Testis (tissue), 3 donors: Measurements from ENCODE around the gene WIPF2. TPM values are rescaled to one million over a fixed set of nuclear protein-coding genes. Genes with fewer than 3 reads are reported as not detected.
A peak's percentile ranks its signal among the peaks of the same experiment; 100 is the strongest.

Experiments
- DNase-seq: peaks from one replicate; pipeline ENCODE4 v3.0.0-alpha.2; 2019
- H3K27ac ChIP-seq, 2 donors: fragments of 200-600 bp; sonication (generic); one replicate each; pipeline ENCODE4 v1.5.1; 2019
- H3K27me3 ChIP-seq: fragments of 200-600 bp; sonication (generic); one replicate; pipeline ENCODE4 v1.5.1; 2019
- H3K36me3 ChIP-seq: fragments of 200-600 bp; sonication (generic); one replicate; pipeline ENCODE4 v1.5.1; 2017; ENCODE audit warnings: low read depth; ENCODE audit errors: missing control alignments
- H3K4me1 ChIP-seq: fragments of 200-600 bp; sonication (generic); one replicate; pipeline ENCODE4 v1.5.1; 2019
- H3K4me3 ChIP-seq, 2 donors: fragments of 200-600 bp; sonication (generic); one replicate each; pipeline ENCODE4 v1.5.1; 2017 to 2019
- H3K9me3 ChIP-seq: fragments of 200-600 bp; sonication (generic); one replicate; pipeline ENCODE4 v1.5.1; 2017
- CTCF ChIP-seq, 3 experiments: fragments of 450-650 bp in 2 of 3; fragments of 200-600 bp in 1 of 3; sonication (generic) in 1 of 3; IDR thresholded peaks; one replicate each; pipeline ENCODE4 v1.5.1; 2016 to 2019; ENCODE audit warnings: antibody characterized with exemption in 3 of 3, mild to moderate bottlenecking in 2 of 3, moderate library complexity in 1 of 3
- POLR2A ChIP-seq: fragments of 450-650 bp; IDR thresholded peaks from one replicate; pipeline ENCODE4 v1.6.1; 2017; ENCODE audit warnings: antibody characterized with exemption, mild to moderate bottlenecking, moderate library complexity
- WGBS, 2 donors: methylation state at CpG; one replicate each; pipeline ENCODE4 v1.1.5; 2018; 5-methylcytosine and 5-hydroxymethylcytosine counted together
- intact Hi-C: fragments of 100-400 bp; cut with DNase I; formaldehyde crosslinking; loops from one replicate; pipeline ENCODE4 v1.15.1; 2023; ENCODE audit warnings: low total_unique reads
- polyA plus RNA-seq: library from polyadenylated mRNA; stranded (reverse); fragments of 350-450 nt; fragmentation: Illumina TruSeq; extraction: RNeasy Lipid Tissue Mini Kit (QIAGEN cat#74804); gene quantifications from one replicate; pipeline ENCODE4 v1.2.3, GENCODE V29; 2014; ENCODE audit warnings: low read depth, low replicate concordance; ENCODE audit not compliant: insufficient read depth
- total RNA-seq, 2 donors: library from RNA; depleted of rRNA; stranded (reverse); fragments of >200 nt; gene quantifications; one replicate each; pipeline ENCODE4 v1.2.3, GENCODE V29; 2016

WIPF2 gene
- total and polyA plus RNA-seq, 3 donors from 2014 or later, result 16.4 to 21.1 (median 20.1) TPM

- Histone ChIP-seq H3K27ac (no peak overlapping the region), H3K36me3 (no peaks in the 10 kb centered on the region), H3K9me3 (no peaks in the 10 kb centered on the region), H3K4me3 (peak overlapping the region; percentile 0 to 100), H3K27me3 (no peaks in the 10 kb centered on the region), H3K4me1 (peaks cover 60% of the 10 kb centered on the region)
- 45 to 53% methylated on average over 3 to 9 of the region's 9 CpGs for WGBS, 2 donors
- TF ChIP-seq CTCF (IDR thresholded peaks at IDR 0.05) (no peak), POLR2A (no peak)
- intact Hi-C loops, result no loop called here
- DNase-seq, result no peak
These were observed 96.8 kb downstream of the WIPF2 start for GRCh38 chr17:40315678-40316570.

- 13 to 15% methylated on average over 15 to 38 of the region's 38 CpGs for WGBS, 2 donors
- no peaks in the 10 kb centered on the region for H3K36me3 ChIP-seq
- DNase-seq, result no peak
- peak overlapping the region; percentile 50 to 96 for H3K27ac ChIP-seq
- H3K4me1 ChIP-seq, result peaks cover 60% of the 10 kb centered on the region
- intact Hi-C loops, result no loop called here
- no peaks in the 10 kb centered on the region for H3K27me3 ChIP-seq
- no peaks in the 10 kb centered on the region for H3K9me3 ChIP-seq
- peak overlapping the region; percentile 0 to 100 for H3K4me3 ChIP-seq
- no peak for TF ChIP-seq POLR2A
- no peak for TF ChIP-seq CTCF (IDR thresholded peaks at IDR 0.05)
These were observed 97.7 kb downstream of the WIPF2 start for GRCh38 chr17:40316571-40317344.

- WGBS, 2 donors, result 0 to 3% methylated on average over 6 of the region's 6 CpGs
- no peaks in the 10 kb centered on the region for H3K27me3 ChIP-seq
- H3K4me3 ChIP-seq, result peak overlapping the region; percentile 98 to 100
- TF ChIP-seq POLR2A (no peak), CTCF (IDR thresholded peaks at IDR 0.05) (peak; percentile 9 to 39 (median 23))
- H3K4me1 ChIP-seq, result peaks cover 60% of the 10 kb centered on the region
- intact Hi-C loops, result no loop called here
- no peak for DNase-seq
- no peaks in the 10 kb centered on the region for H3K9me3 ChIP-seq
- no peaks in the 10 kb centered on the region for H3K36me3 ChIP-seq
- peak overlapping the region; percentile 50 to 96 for H3K27ac ChIP-seq
These were observed 98.3 kb downstream of the WIPF2 start for GRCh38 chr17:40317345-40317873.

- Histone ChIP-seq H3K36me3 (no peaks in the 10 kb centered on the region), H3K27me3 (no peaks in the 10 kb centered on the region), H3K27ac (peak overlapping the region; percentile 95 to 96), H3K9me3 (no peaks in the 10 kb centered on the region), H3K4me1 (peaks cover 62% of the 10 kb centered on the region), H3K4me3 (peak overlapping the region; percentile 98 to 100)
- TF ChIP-seq POLR2A (peak; percentile 38), CTCF (IDR thresholded peaks at IDR 0.05) (no peak)
- intact Hi-C loops, result no loop called here
- peak; percentile 99 for DNase-seq
- 0% methylated on average over 6 to 67 of the region's 70 CpGs for WGBS, 2 donors
These were observed 99.1 kb downstream of the WIPF2 start for GRCh38 chr17:40317880-40318829.
